Fibroblast of villous mesenchyme (primary cell): Measurements from ENCODE around the gene FAAH. TPM values are rescaled to one million over a fixed set of nuclear protein-coding genes. Genes with fewer than 3 reads are reported as not detected.
"Not testable (repeated sequence)": the region's sequence is repeated elsewhere in the genome, so short reads cannot be mapped to it uniquely, and the experiment has no call there.

Experiments
- DNase-seq: peaks from one replicate; pipeline ENCODE4 v3.0.0-alpha.2; 2010; ENCODE audit warnings: low read depth
- H3K4me3 ChIP-seq: 2 replicates; pipeline ENCODE4 v1.5.1; 2011; ENCODE audit warnings: low read depth, mild to moderate bottlenecking, low read length
- total RNA-seq: library from RNA; depleted of rRNA; stranded (reverse); fragments of >200 nt; gene quantifications from 2 replicates; pipeline ENCODE4 v1.2.3, GENCODE V29; 2012
- TF ChIP-seq, protein P1 (sequence below): IDR thresholded peaks from 2 replicates; pipeline ENCODE4 v1.5.1; 2012; ENCODE audit warnings: low read depth, mild to moderate bottlenecking, low read length; ENCODE audit not compliant: insufficient read depth

FAAH gene
- total RNA-seq, 1 donor = 0.86 TPM

DNA sequence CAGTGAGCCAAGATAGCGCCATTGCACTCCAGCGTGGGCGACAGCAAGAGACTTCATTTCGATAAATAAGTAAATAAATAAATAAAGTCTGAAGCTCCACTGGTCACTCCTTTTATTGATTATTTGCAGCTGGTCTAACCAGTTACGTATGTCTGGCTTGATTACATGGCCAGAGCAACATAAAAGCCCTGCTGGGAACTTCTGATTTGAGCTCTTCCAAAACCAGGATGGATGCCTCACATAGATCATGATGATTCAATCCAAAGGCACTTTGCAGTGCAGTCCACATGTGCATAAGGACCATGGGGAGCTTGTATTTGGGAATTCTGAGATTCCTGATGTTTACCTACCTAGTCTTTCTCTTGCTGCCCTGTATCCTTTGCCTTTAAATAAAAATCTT, 29.5 kb upstream of the FAAH start:
- TF ChIP-seq, protein P1, sequence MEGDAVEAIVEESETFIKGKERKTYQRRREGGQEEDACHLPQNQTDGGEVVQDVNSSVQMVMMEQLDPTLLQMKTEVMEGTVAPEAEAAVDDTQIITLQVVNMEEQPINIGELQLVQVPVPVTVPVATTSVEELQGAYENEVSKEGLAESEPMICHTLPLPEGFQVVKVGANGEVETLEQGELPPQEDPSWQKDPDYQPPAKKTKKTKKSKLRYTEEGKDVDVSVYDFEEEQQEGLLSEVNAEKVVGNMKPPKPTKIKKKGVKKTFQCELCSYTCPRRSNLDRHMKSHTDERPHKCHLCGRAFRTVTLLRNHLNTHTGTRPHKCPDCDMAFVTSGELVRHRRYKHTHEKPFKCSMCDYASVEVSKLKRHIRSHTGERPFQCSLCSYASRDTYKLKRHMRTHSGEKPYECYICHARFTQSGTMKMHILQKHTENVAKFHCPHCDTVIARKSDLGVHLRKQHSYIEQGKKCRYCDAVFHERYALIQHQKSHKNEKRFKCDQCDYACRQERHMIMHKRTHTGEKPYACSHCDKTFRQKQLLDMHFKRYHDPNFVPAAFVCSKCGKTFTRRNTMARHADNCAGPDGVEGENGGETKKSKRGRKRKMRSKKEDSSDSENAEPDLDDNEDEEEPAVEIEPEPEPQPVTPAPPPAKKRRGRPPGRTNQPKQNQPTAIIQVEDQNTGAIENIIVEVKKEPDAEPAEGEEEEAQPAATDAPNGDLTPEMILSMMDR = no peak
- DNase-seq = no peak
- no peak overlapping the region for H3K4me3 ChIP-seq

DNA sequence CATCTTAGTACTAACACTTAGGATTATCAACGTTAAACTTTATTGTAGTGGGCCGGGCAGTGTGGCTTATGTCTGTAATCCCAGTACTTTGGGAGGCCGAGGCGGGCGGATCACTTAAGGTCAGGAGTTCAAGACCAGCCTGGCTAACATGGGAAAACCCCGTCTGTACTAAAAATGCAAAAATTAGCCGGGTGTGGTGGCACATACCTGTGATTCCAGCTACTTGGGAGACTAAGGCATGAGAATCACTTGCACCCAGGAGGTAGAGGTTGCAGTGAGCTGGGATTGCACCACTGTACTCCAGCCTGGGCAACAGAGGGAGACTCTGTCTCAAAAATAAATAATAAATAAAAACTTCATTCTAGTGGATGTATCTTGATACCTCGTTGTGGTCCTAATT, 28.3 kb upstream of the FAAH start:
- DNase-seq, H3K4me3 ChIP-seq: not testable (repeated sequence)

DNA sequence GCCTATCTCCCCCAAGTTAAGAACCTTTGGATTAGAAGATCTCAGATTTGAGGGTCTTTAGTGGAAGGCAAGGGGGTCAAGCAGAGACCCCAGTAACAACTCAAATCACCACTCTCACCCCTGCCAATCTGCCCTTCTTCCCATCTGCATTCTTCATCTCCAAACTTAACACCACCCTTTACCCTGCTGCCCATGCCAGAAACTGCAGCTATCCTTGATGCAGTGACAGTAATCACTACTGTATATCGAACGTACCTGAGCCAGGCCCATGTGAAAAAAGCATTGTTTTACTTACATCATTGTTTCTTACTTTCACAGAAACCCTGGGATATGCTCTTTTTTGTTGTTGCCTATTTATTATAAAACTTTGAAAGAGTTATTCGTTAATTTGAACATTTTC, 27.0 kb upstream of the FAAH start:
- H3K4me3 ChIP-seq = no peak overlapping the region
- DNase-seq = no peak
- TF ChIP-seq, protein P1 = no peak

DNA sequence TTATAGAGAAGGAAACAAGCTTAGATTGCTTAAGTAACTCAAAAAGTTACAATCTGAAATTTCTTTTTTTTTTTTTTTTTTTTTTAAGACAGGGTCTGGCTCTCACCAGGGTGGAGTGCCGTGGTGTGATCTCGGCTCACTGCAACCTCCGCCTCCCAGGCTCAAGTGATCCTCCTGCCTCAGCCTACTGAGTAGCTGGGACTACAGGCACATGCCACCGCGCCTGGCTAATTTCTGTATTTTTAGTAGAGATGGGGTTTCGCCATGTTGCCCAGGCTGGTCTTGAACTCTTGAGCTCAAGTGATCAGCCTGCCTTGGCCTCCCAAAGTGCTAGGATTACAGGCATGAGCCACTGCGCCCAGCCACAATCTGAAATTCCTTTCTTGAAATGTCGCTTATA, 26.4 kb upstream of the FAAH start:
- H3K4me3 ChIP-seq = not testable (repeated sequence)

DNA sequence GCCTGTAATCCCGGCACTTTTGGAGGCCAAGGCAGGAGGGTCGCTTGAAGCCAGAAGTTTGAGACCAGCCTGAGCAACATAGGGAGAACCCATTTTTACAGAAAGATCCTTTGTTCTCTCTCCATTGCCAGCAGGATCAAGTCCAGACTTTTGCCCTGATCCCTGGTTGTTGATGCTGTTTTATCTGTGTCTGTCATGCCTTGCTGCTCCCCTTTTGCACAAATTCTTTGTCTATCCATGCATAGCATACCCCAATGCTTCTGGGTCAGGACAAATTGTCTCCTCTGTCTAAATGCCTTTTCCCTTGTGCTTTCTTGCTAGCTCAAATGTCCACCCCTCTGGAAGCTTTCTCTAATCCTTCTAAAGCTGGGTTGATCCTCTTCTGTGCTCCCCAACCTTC, 25.3 kb upstream of the FAAH start:
- TF ChIP-seq, protein P1 = no peak
- H3K4me3 ChIP-seq = no peak overlapping the region
- DNase-seq = no peak

More for the DNA sequence above, 26.4 kb upstream of the FAAH start:
- not testable (repeated sequence) for DNase-seq

DNA sequence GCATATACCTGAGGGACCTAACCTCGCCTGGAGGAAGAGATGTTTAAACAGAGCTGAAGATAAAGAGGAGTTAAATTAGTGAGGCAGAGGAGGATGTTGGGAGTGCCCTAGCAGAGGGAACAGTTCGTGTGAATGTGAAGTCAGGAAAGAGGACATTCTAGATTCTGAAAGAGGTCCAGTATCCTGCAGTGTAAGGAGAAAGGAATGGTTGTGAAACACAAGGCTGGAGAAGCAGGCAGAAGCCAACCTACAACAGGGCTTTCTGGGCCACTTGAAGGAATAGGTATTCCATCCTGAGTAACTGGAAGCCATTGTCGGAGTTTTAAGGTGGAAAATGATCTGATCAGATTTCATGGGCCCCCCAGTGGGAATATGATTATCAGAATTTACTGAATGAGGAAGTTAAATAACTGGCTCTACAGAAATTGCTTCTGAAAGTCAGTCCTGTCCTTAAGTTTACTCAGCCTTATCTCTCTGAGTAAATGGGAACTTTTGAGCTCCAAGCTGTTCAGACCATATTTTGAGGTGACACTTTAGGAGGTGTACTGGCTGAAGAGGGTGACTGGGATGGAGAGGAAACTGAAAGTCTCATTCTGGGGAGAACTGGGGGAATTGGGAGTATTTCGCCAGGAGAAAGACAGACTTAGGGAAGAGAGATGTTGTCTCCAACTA, 24.4 kb upstream of the FAAH start:
- no peak for DNase-seq
- no peak overlapping the region for H3K4me3 ChIP-seq
- TF ChIP-seq, protein P1 = no peak

DNA sequence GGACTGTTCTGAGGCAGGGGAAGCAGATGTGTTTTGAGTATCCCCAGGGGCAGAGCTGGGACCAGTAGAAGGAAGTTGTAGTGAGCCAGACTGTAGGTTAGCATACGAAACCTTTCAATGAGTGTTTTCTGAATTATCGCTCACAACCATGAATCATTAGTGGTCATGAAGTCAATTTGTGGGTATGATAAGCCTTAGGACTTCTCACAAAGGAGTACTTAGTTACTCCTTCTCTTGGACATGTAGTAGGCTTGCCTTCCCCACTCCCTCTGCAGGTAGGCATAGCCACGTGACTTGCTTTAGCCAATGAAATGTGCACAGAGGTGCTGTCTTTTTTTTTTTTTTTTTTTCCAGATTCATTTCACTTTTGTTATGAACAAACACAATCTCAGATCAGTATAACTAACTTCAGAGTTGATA, 23.9 kb upstream of the FAAH start:
- DNase-seq = no peak
- TF ChIP-seq, protein P1 = no peak
- H3K4me3 ChIP-seq = no peak overlapping the region

DNA sequence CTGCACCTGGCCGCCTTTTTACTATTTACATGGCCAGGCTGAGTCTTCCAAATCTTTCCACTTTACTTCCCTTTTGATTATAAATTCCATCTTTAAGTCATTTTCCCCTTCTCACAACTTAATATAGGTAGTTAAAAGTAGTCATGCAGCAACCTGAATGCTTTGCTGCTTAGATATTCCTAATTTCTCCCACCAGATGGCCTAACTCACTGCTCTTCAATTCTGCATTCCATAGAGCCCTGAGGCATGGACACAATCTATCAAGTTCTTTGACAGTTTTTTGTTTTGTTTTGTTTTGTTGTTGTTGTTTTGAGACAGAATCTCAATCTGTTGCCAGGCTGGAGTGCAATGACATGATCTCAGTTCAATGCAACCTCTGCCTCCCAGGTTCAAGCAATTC, 21.7 kb upstream of the FAAH start:
- peak; percentile 20 for DNase-seq
- TF ChIP-seq, protein P1 = no peak
- no peak overlapping the region for H3K4me3 ChIP-seq
